GM20431 (cell line): ENCODE measurements around the gene ATG16L2.
"Not testable (repeated sequence)": the region's sequence is repeated elsewhere in the genome, so short reads cannot be mapped to it uniquely, and the experiment has no call there.

ENCODE experiments used
- in situ Hi-C: fragments of 300-500 bp; cut with MseI, MboI; formaldehyde crosslinking; loops from one replicate; pipeline ENCODE4 v1.15.0; 2020; ENCODE audit warnings: low sequenced_read_pairs; ENCODE audit not compliant: unreplicated experiment

ATG16L2 gene

DNA sequence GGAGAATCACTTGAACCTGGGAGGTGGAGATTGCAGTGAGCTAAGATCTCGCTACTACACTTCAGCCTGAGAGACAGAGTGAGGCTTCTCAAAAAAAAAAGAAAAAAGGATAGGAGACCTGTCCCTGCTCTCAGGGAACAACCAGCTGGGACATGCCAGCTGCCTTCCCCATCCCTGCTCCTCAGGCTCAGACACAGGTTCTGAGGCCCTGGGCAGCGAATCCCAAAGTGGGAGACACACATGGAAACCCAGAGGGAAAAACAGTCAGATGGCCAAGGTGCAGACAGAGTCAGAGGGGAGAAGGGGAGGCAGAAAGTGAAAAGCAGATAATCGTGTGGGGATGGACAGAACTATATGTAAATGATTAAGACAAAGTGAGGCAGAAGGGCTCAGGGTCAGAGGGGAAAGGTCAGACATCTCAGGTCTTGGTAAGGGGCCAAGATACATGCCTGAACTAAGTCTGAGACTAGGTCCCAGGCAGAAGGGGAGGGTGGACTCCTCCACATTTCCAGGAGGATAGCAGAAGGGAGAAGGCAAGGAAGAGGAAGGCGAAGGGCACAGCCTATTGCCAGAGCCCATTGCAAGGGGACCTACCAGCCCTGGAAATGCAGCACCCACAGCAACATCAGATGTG, 34.6 kb upstream of the ATG16L2 start:
- in situ Hi-C loops, result loop anchor here (10.0 kb wide), 1 partner anchor 55 kb away; no protein-coding TSS in a partner anchor

DNA sequence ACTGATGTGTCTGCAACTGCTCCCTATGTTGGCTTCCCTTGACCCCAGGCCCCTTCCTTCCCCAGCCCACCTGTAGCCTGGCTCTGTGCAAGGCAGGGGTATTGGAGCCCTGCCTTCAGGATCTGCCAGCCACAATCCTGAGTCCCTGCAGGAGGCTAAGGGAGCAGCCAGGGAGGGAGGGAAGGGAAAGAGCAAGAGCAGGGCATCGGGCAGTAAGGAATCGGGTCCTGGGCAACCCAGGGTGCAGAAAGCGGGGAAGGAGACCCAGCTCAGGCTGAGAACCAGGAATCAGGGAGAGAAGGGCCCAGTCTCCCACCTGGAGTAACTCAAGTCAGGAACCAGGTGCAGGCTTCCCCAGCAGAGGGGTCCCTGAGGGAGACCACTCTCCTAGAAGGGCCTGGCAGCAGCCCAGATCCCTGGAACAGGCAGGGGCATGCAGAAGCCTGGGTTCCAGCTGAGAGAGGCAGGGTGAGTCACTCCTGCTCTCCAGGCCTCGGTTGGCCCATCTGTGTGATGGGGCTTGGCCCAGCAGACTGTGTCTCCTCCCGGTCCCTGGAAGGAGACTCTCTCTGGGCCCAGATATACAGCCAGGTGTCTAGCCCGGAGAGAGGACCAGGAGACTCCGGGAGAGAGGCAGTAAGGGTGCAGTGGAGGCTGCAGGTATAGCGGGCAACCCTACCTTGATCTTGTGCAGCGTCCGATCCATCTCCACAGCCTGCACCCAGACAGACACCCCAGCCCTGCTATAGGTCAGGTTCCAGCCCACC, 33.7 kb upstream of the ATG16L2 start:
- in situ Hi-C loops, result loop anchor here (10.0 kb wide), 1 partner anchor 56 kb away; no protein-coding TSS in a partner anchor

DNA sequence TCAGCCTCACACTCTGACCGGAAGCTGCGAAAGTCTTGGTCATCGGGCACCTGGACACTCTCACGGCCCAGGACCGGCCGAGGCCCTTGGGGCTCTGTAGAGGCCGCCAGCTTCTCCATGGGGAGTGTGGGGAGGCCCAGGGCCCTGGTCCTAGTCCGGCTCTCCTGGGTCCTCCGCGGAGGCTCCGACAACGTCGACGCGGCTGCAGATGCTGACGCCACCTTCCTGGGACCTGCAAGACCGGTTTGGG, 33.2 kb upstream of the ATG16L2 start:
- in situ Hi-C loops, result loop anchor here (10.0 kb wide), 1 partner anchor 56 kb away; no protein-coding TSS in a partner anchor

DNA sequence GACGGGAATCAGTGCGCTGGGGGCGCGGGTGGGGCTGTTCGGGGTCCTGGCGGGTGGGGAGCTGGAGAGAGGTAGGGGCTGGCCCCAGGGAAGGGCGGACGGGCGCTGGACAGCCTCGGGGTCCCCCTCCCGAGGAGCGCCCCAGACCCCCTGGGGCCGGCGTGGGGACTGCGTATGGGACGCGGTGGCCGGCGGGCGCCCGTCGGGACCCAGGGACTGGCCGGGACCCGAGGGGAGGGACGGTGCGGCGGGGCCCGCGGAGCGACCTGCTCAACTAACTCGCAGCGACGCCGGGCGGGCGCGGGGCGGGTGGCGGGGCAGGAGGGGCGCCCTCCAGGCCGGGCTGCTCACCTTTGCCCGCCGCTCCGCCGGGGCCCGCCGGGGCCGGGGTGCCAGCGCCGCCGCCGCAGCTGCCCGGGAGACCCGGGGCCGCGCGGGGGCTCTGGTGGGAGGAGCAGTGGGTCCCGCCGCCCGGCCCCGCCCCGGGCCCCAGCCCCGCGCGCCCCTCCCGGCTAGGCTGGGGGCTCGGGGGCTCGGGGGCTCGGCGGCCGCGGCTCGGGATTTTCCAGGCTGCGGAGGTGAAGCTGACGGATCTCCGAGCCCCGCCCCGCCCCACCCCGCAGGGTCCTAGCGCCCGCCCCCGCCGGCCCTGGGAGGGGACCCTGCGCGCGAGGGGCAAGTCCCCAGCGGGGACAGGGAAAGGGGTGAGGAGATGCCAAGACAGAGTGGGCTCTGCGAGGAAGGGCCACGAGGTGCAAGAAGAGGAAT, 32.7 kb upstream of the ATG16L2 start:
- in situ Hi-C loops, result loop anchor here (10.0 kb wide), 1 partner anchor 57 kb away; no protein-coding TSS in a partner anchor

DNA sequence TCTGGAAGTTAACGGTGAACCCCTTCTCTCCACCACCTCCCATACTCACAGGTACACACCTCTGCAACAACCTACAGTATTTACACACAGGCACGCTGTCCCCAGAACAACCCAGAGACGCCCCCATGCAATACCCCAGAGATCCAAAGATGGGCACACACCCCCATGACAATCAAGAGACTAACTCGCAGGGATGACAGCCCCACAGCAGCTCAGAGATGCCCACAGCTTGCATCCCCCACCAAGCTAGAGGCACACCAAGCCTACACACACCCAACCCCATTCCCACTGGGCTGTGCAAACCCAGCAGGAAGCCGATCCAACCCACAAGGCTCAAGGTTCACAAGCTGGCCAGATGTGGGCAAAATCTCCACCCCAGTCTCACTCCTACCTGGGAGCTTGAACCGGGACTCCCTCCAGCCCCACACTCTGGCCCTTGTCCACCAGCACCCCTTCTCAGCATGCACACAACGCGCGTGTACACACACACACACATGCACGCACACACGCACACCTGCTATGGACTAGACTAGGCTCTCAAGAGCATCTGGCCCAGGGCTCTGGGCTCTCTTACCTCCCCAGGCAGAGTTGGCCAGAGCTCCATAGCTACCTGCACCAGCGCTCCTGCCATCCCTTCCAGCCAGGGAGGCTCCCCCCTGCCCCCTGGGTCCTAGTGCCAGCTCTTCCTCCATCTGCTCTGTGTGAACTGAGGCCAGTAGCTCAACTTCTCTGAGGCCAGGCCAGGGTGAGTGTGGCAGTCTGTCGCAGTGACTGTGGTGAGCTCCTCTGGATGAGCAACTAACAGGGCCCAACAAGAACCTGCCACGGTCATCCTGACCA, 31.9 kb upstream of the ATG16L2 start:
- in situ Hi-C loops, result loop anchor here (10.0 kb wide), 1 partner anchor 58 kb away; no protein-coding TSS in a partner anchor

DNA sequence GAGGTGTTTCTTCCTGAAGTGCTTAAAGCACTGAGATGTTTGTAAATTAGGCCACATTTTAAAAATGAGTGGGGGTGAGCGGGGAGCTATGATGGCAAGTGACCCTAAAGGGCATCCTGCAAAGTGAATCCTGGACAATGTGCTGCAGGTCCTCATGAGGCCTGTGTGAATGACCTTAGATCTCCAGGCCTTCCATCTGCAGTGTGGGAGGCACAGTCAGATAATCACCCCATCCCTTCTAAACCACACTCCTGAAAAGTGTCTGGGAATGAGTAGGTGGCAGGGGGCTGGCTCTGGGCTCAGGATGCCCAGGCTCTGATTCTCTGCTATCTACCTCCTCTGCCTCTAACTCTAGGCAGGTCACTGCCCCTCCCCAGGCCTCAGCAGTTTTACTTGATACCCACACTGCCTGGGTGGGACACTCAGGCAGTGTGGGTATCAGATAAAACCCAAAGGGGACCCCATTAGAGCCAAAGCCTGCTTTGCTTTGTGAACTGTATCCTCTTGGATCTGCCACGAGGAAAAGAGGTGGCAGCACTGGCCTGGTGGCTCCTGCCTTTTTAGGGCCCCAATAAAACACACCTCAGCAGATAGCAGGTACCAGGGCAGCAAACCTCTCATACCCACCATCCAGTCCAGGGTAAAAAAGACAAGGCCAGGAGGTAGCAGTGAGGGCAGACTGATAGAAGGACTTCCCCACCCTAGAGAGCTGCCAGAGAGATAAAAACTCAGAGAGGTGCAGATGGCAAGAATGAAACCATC, 30.9 kb upstream of the ATG16L2 start:
- in situ Hi-C loops, result loop anchor here (10.0 kb wide), 1 partner anchor 59 kb away; no protein-coding TSS in a partner anchor

DNA sequence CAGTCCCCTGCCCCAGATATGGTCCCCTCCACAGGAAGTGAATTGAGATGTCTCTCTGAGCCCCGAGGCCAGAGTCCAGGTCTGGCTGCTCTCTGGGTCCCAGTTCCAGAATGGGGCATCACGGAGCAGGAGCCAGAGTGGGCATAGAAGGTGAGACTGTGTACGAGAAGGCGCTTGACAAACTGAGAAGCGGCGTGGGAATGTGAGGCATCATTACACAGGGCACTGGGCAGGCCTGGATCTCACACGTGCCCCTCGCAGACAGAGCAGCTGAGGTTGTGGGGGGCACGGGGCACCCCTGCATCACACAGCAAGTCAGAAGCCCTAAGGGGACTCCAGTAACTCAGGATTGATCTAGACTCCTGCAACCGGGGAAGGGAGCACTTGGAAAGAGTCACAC, 29.5 kb upstream of the ATG16L2 start:
- in situ Hi-C loops, result loop anchor here (10.0 kb wide), 1 partner anchor 60 kb away; no protein-coding TSS in a partner anchor

DNA sequence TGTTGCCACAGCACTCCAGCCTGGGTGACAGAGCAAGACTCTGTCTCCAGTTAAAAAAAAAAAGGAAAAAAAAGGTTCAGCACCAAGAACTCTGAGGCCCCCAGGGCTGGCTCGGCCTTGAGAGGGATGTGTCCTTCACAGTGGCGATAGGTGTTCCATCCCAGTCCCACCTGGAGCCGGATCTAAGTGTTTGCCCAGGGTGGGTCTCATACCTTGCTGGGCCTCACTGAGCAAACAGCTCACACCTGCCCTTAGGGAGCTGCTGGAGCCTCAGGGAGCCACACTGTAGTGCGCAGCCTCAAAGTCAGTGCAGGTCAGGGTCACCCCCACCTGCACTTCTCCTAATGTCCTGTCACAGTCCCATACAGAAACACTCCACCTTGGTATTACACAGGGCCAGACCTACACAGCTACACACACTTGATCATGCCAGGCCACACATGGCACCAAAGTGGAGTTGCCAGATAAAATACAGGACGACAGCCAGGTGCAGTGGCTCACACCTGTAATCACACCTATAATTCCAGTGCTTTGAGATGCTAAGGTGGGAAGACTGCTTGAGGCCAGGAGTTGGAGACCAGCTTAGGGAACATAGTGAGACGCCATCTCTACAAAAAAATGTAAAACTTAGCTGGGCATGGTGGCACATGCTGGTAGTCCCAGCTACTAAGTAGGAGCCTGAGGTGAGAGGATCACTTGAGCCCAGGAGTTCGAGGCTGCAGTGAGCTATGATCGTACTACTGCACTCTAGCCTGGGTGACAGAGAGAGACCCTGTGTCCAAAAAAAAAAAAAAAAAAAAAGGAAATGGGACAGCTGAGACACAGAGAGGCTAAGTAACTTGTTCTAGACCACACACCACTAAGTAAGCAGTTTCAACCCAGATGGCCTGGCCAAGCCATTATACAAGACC, 27.7 kb upstream of the ATG16L2 start:
- in situ Hi-C loops, result loop anchor here (10.0 kb wide), 1 partner anchor 62 kb away; no protein-coding TSS in a partner anchor

DNA sequence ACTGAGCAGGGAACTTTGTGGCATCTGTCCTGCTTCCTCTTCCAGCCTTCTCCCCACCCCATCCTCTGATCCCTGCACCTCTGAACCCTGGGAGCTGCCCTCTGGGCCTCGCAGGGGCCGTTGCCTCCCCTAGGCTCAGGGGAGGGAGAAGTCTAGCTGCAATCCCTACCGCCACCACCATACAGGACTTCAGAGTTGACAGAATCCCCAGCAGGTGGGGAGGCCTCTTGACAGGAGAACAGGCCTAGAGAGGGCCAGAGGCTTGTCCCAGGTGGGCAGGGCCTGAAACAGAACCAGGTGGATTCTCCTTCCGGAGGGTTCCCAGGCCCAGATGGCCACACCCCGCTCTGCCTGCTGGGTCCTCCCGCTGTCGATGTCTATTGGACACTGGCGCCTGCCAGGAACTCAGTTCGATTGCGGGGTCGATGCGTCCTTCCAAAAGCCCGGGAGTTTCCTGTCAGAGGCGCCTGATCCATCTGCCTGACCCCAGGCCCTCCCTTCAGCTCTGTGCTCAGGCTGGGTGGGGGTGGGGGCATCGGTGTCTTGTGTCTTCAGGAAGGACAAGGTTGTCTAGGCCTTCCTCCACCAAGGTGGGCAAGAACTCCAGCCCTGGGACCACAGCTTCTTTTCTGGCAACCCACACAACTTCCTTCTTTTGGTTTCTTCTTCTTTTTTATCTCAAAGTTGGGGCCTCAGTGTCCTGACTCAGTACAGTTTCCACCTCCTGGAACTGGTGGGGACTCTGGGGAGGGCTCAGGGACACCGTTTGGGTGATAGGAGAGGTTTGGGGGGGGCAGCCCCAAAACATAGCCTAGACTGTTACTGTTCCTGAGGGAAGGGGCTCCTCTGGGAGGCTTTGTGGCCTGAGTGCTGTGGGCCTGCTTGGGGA, 26.8 kb upstream of the ATG16L2 start:
- in situ Hi-C loops, result loop anchor here (10.0 kb wide), 1 partner anchor 63 kb away; no protein-coding TSS in a partner anchor

DNA sequence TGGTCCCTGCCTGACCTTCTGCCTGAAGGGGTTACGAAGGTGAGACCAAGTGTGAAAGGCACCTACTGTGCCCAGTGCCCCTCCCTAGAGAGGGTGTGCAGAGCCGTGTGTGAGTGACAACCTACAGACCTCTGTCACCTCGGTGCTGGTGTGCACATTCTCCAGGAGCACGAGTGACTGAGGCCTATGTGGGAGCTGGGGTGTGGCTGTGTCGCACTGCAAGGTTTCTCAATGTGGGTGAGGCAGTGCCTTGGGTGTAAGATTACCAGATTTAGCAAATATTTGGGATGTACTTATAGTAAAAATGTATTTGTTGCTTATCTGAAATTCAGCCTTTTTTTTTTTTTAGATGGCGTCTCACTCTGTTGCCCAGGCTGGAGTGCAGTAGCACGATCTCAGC, 26.0 kb upstream of the ATG16L2 start:
- in situ Hi-C loops, result loop anchor here (10.0 kb wide), 1 partner anchor 63 kb away; no protein-coding TSS in a partner anchor

DNA sequence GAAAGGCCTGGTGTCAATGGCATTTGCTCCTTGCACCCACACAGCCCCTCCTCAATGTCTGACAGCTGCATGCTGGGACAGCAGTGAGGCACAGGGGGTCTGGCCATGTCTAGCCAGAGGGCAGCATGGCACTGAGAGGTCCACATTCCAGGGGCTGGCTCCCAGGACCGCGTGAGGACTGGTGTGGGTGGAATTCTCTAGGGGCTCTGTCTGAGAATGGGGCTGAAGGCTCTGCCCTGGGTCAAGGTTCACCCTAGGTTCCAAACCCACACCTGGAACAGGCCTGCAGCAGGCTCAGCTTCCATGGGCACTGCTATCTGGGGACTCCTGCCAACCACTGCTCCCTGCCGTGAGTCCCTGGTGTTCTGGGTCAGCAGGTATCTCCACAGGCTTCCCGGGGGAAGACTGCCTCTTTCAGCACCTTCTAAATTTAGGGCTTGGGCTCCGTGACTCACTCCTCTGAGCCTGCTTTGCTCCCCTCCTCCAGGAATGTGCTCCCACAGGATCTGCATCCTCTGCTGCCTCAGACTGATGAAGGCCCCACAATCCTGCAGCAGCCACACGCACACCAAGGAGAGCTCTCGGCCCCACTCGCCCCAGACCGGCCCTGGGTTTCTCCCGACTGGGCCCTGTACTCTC, 24.6 kb upstream of the ATG16L2 start:
- in situ Hi-C loops, result loop anchor here (10.0 kb wide), 1 partner anchor 65 kb away; no protein-coding TSS in a partner anchor

DNA sequence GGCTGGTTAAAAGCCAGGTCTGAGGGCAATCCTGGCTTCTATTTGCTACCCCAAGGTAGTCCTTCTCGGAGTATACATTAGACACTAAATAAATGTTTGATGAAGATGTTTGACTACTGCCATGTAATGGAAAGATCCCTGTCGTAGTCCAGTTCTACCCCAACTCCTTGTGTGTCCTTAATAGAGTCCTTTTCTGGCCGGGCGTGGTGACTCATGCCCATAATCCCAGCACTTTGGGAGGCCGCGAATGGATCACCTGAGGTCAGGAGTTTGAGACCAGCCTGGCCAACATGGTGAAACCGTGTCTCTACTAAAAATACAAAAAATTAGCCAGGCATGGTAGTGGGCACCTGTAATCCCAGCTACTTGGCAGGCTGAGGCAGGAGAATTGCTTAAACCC, 23.0 kb upstream of the ATG16L2 start:
- in situ Hi-C loops, result not testable (repeated sequence)

DNA sequence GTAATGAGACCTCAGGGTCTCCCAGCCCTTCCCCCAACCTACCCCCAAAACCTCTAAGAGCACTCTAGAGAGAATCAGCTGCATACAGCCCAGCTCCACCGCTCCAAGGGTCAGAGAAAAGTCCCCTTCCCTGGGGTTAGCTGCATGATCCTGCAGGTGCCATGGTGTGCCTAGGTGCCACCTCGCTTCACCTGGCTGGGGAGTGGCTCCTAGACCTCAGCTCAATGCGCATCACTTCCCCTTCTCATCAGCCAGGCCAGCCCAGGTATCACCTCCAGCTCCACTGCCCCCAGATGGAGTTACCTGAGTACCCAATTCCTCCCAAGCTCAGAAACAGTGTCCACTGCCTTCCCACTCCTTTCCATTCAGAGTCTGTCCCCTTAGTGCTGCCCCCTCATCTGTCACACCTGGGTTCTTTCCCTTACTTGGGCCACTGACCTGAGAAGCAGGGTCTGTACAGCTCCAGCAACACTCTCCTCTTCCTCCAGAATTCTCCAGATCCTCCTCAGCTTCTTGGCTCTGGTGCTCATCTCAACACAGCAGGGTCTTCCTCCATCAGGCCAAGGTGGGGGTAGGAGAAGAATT, 21.7 kb upstream of the ATG16L2 start:
- in situ Hi-C loops, result no loop called here

DNA sequence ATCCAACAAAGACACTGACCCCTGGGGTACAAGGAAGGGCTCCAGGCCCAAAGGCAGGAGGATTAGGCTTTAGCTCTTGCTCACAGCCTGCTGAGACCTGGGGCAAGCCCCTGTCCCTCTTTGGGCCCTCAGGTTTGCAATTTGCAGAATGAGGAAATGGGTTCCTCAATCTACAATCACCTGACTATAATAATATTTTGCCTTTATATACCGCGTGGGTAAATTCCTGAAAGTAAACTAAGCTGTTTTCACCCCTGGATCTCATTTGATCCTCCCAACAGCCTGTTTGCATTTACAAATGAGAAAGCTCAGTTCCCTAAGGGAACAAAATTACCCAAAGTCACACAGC, 21.2 kb upstream of the ATG16L2 start:
- in situ Hi-C loops, result no loop called here

DNA sequence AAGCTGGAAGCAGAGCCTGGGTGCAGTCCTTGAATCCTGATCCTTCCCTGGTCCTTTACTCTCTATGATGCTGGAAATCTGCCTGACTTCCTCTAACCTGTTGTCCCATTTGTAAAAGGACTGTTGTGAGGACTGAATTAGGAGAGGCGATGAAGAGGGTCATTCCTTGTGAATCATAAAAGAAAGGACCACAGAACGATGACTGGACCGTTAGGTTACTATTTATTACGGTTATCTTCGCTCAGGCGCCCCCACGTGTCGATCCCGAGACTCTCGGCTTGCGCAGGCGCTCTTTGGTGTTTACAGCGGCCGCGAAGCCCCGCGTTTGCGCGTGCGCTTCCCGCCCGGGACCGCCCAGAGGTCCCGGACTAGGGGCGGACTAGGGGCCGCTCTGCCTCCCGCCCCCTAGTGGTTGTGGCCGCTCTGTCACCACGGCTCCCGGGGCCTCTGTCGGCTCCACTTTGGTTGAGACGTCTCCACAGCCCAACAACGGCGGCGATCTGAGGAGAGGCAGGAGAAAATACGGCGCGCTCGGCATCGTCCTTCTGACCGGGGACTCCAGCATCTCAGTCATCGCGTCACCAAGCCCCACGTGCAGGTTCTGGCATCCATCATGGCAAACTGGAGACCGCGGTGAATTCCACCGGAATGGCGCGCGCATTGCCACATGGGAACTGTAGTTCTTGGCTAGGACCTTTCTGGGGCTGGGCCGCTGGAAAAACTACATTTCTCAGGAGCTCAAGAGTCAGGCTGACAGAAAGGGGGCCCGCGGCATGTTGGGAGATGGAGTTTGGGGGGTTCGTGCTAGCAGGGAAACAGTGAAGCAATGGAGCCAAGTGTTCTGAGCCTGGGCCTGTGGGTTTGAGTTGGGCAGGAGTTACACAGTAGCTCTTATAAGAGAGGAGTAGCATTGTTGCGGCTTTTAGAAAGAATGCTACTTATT, 20.5 kb upstream of the ATG16L2 start, which contains the start of gene STARD10:
TSS of gene STARD10 (minus strand) at position 623 of the 943 bp plus-strand sequence. CDS start 12,866 bp downstream, outside the sequence.
- in situ Hi-C loops, result no loop called here
